Ishikawa (cell line): Measurements from ENCODE around the gene RAI2.

Source experiments
- CEBPB ChIP-seq: IDR thresholded peaks from 2 replicates; pipeline ENCODE4 v1.6.1; 2012
- CREB1 ChIP-seq: IDR thresholded peaks from 2 replicates; pipeline ENCODE4 v1.6.1; 2012; ENCODE audit warnings: low read depth
- EGR1 ChIP-seq: IDR thresholded peaks from 2 replicates; pipeline ENCODE4 v1.6.1; 2012
- EP300 ChIP-seq: IDR thresholded peaks from 2 replicates; pipeline ENCODE4 v1.6.1; 2012; ENCODE audit warnings: borderline replicate concordance
- FOXM1 ChIP-seq: IDR thresholded peaks from 2 replicates; pipeline ENCODE4 v1.6.1; 2012; ENCODE audit warnings: low read depth, borderline replicate concordance
- TEAD4 ChIP-seq: IDR thresholded peaks from 2 replicates; pipeline ENCODE4 v1.6.1; 2012
- YY1 ChIP-seq: IDR thresholded peaks from 2 replicates; pipeline ENCODE4 v1.6.1; 2012; ENCODE audit warnings: low read depth
- TF ChIP-seq, protein P1 (sequence below): IDR thresholded peaks from 2 replicates; pipeline ENCODE4 v1.6.1; 2012; ENCODE audit warnings: low read depth, mild to moderate bottlenecking

DNA sequence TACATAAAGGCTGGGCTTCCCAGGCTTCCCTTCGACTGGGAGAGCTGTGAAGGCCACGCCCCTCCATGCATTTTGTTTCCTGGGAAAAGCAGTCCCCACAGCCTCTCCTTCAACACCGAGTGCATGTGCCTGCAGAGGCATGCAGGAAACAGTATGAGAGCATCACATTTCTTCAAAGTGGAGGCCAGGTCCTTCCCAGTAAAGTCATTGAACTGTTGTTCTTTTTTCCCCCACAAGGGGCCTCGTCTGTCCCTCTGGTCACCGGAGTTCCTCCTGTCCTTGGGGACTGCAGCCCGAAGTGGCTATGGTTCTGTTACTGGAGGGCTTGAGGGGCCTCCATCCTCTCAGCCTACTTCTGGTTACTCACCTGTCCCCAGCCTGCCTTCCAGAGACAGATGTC lies 56.0 kb downstream of the RAI2 start:
- TF ChIP-seq EGR1 (no peak), EP300 (no peak), TEAD4 (no peak), FOXM1 (no peak), YY1 (no peak), CREB1 (no peak), CEBPB (no peak)
- TF ChIP-seq, protein P1, sequence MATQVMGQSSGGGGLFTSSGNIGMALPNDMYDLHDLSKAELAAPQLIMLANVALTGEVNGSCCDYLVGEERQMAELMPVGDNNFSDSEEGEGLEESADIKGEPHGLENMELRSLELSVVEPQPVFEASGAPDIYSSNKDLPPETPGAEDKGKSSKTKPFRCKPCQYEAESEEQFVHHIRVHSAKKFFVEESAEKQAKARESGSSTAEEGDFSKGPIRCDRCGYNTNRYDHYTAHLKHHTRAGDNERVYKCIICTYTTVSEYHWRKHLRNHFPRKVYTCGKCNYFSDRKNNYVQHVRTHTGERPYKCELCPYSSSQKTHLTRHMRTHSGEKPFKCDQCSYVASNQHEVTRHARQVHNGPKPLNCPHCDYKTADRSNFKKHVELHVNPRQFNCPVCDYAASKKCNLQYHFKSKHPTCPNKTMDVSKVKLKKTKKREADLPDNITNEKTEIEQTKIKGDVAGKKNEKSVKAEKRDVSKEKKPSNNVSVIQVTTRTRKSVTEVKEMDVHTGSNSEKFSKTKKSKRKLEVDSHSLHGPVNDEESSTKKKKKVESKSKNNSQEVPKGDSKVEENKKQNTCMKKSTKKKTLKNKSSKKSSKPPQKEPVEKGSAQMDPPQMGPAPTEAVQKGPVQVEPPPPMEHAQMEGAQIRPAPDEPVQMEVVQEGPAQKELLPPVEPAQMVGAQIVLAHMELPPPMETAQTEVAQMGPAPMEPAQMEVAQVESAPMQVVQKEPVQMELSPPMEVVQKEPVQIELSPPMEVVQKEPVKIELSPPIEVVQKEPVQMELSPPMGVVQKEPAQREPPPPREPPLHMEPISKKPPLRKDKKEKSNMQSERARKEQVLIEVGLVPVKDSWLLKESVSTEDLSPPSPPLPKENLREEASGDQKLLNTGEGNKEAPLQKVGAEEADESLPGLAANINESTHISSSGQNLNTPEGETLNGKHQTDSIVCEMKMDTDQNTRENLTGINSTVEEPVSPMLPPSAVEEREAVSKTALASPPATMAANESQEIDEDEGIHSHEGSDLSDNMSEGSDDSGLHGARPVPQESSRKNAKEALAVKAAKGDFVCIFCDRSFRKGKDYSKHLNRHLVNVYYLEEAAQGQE, result no peak
